H1 (cell line): ENCODE data around the gene GRID2. TPM values are rescaled to one million over a fixed set of nuclear protein-coding genes. Genes with fewer than 3 reads are reported as not detected.

Source experiments
- CTCF ChIA-PET: fragments of 300-600 bp; sonication (Branson Sonifier 250); formaldehyde crosslinking; loops from one replicate; lab custom pipeline; 2021; ENCODE audit not compliant: partially characterized antibody; lab: Charles Lee
- POLR2A ChIA-PET: fragments of 300-600 bp; sonication (Branson Sonifier 250); formaldehyde crosslinking; loops from one replicate; lab custom pipeline; 2021; ENCODE audit warnings: inconsistent platforms; ENCODE audit not compliant: partially characterized antibody; lab: Charles Lee
- DNase-seq, 2 experiments: peaks; one replicate each; pipeline versions ENCODE4 v3.0.0 to v3.0.0-alpha.2; 2010 to 2022; ENCODE audit warnings: low spot score in 2 of 2, low read depth in 1 of 2, mixed read lengths in 1 of 2
- FAIRE-seq: peaks from 2 replicates; lab custom pipeline; 2011; peaks lifted over from hg19 to GRCh38; lab: Jason Lieb, UNC
- H2AFZ ChIP-seq: 2 replicates; pipeline ENCODE4 v1.8.1; 2012; ENCODE audit warnings: low read length, inconsistent platforms
- H2AK5ac ChIP-seq: 2 replicates; pipeline ENCODE4 v1.6.1; 2013; ENCODE audit warnings: low read depth, low read length
- H2BK120ac ChIP-seq: replicated peaks from 2 replicates; pipeline ENCODE3; 2013; ENCODE audit warnings: low read depth, low read length, inconsistent platforms
- H2BK12ac ChIP-seq: 2 replicates; pipeline ENCODE4 v1.6.1; 2013; ENCODE audit warnings: low read depth, low read length
- H2BK15ac ChIP-seq: 2 replicates; pipeline ENCODE4 v1.6.1; 2013; ENCODE audit warnings: low read length
- H2BK20ac ChIP-seq: 2 replicates; pipeline ENCODE4 v1.6.1; 2013; ENCODE audit warnings: low read length
- H2BK5ac ChIP-seq: 2 replicates; pipeline ENCODE4 v1.6.1; 2013; ENCODE audit warnings: low read depth, low read length
- H3K14ac ChIP-seq: 2 replicates; pipeline ENCODE4 v1.6.1; 2013; ENCODE audit warnings: inconsistent platforms; ENCODE audit not compliant: insufficient read length
- H3K18ac ChIP-seq: 2 replicates; pipeline ENCODE4 v1.6.1; 2013; ENCODE audit warnings: low read length; ENCODE audit errors: extremely low read depth
- H3K23ac ChIP-seq: 2 replicates; pipeline ENCODE4 v1.6.1; 2013; ENCODE audit warnings: inconsistent platforms; ENCODE audit not compliant: insufficient read length
- H3K23me2 ChIP-seq: 2 replicates; pipeline ENCODE4 v1.6.1; 2013; ENCODE audit warnings: low read depth, low read length
- H3K27ac ChIP-seq: 2 replicates; pipeline ENCODE4 v1.6.1; 2011; ENCODE audit warnings: low read depth, low read length, inconsistent platforms
- H3K27me3 ChIP-seq, 4 experiments: replicated peaks in 1 of 4; 1 replicate in 1 of 4; 2 replicates in 3 of 4; pipeline versions ENCODE4 v1.6.1 to v1.8.1; 2011 to 2013; ENCODE audit warnings: low read length in 3 of 4, mild to moderate bottlenecking in 3 of 4, inconsistent platforms in 2 of 4, mixed read lengths in 2 of 4, moderate library complexity in 1 of 4; ENCODE audit not compliant: control insufficient read depth in 3 of 4, insufficient read depth in 3 of 4; ENCODE audit errors: extremely low read depth in 1 of 4
- H3K36me3 ChIP-seq, 4 experiments: 2 replicates each; pipeline versions ENCODE4 v1.6.1 to v1.8.1; 2011 to 2013; ENCODE audit warnings: mild to moderate bottlenecking in 4 of 4, low read length in 3 of 4, moderate library complexity in 2 of 4, control low read depth in 1 of 4, inconsistent platforms in 1 of 4; ENCODE audit not compliant: insufficient read depth in 4 of 4, control insufficient read depth in 2 of 4
- H3K4ac ChIP-seq: replicated peaks from 2 replicates; pipeline ENCODE3; 2013; ENCODE audit warnings: low read length, low read depth, mixed read lengths, inconsistent platforms; ENCODE audit not compliant: insufficient read length
- H3K4me1 ChIP-seq, 4 experiments: replicated peaks in 1 of 4; 1 replicate in 1 of 4; 2 replicates in 3 of 4; pipeline versions ENCODE4 v1.6.1 to v1.8.1; 2011 to 2013; ENCODE audit warnings: low read length in 3 of 4, inconsistent platforms in 2 of 4, mixed read lengths in 1 of 4; ENCODE audit not compliant: insufficient read depth in 4 of 4, control insufficient read depth in 3 of 4
- H3K4me2 ChIP-seq, 2 experiments: 2 replicates each; pipeline versions ENCODE4 v1.6.1 to v1.8.1; 2011 to 2013; ENCODE audit warnings: low read depth in 2 of 2, low read length in 2 of 2, control low read depth in 1 of 2, inconsistent platforms in 1 of 2, mild to moderate bottlenecking in 1 of 2; ENCODE audit not compliant: insufficient read depth in 1 of 2
- H3K4me3 ChIP-seq, 4 experiments: fragments of 200-600, 300-600 bp in 1 of 4; sonication (generic), shearing (Covaris generic), sonication (Bioruptor Twin) in 1 of 4; 2 replicates each; pipeline versions ENCODE4 v1.5.1 to v1.8.1; 2011 to 2016; ENCODE audit warnings: low read length in 4 of 4, low read depth in 3 of 4, control low read depth in 2 of 4, inconsistent platforms in 2 of 4, mild to moderate bottlenecking in 2 of 4, mixed read lengths in 1 of 4, moderate library complexity in 1 of 4; ENCODE audit not compliant: insufficient read depth in 2 of 4; ENCODE audit errors: extremely low read depth in 1 of 4
- H3K56ac ChIP-seq: replicated peaks from 2 replicates; pipeline ENCODE3; 2013; ENCODE audit warnings: low read depth, mild to moderate bottlenecking, mixed read lengths, low read length, inconsistent platforms; ENCODE audit not compliant: insufficient read length
- H3K79me1 ChIP-seq: 2 replicates; pipeline ENCODE4 v1.6.1; 2013; ENCODE audit warnings: low read depth, low read length, control low read depth
- H3K79me2 ChIP-seq, 2 experiments: 2 replicates each; pipeline versions ENCODE4 v1.6.1 to v1.8.1; 2012 to 2013; ENCODE audit warnings: low read length in 2 of 2, mild to moderate bottlenecking in 2 of 2, inconsistent platforms in 1 of 2; ENCODE audit not compliant: insufficient read depth in 2 of 2, control insufficient read depth in 1 of 2
- H3K9ac ChIP-seq, 4 experiments: replicated peaks in 1 of 4; 1 replicate in 1 of 4; 2 replicates in 3 of 4; pipeline versions ENCODE4 v1.6.1 to v1.8.1; 2011 to 2013; ENCODE audit warnings: low read depth in 3 of 4, low read length in 3 of 4, control low read depth in 2 of 4, mild to moderate bottlenecking in 2 of 4, moderate library complexity in 2 of 4, inconsistent platforms in 1 of 4; ENCODE audit errors: extremely low read depth in 1 of 4
- H3K9me3 ChIP-seq, 2 experiments: 2 replicates each; pipeline versions ENCODE4 v1.6.1 to v1.8.1; 2012 to 2013; ENCODE audit warnings: mild to moderate bottlenecking in 2 of 2, moderate library complexity in 2 of 2, control low read depth in 1 of 2, inconsistent platforms in 1 of 2, low read depth in 1 of 2, low read length in 1 of 2, mixed read lengths in 1 of 2; ENCODE audit not compliant: insufficient read depth in 2 of 2
- H4K20me1 ChIP-seq, 2 experiments: replicated peaks in 1 of 2; 2 replicates each; pipeline versions ENCODE3 to v1.8.1; 2011 to 2013; ENCODE audit warnings: inconsistent platforms in 2 of 2, low read length in 2 of 2, mild to moderate bottlenecking in 1 of 2; ENCODE audit not compliant: insufficient read depth in 2 of 2, control insufficient read depth in 1 of 2
- H4K5ac ChIP-seq: 2 replicates; pipeline ENCODE4 v1.6.1; 2013; ENCODE audit warnings: low read length, low read depth, mixed read lengths, inconsistent platforms; ENCODE audit not compliant: insufficient read length
- H4K8ac ChIP-seq: 2 replicates; pipeline ENCODE4 v1.8.0; 2013; ENCODE audit warnings: mild to moderate bottlenecking, moderate library complexity, low read length, inconsistent platforms; ENCODE audit not compliant: insufficient read depth; ENCODE audit errors: extremely low read depth
- H4K91ac ChIP-seq: replicated peaks from 2 replicates; pipeline ENCODE3; 2013; ENCODE audit warnings: low read length, mixed read lengths, inconsistent platforms; ENCODE audit not compliant: insufficient read length
- CEBPB ChIP-seq: IDR thresholded peaks from 2 replicates; pipeline ENCODE4 v1.6.1; 2012; ENCODE audit warnings: low read depth, low read length
- GTF2F1 ChIP-seq: IDR thresholded peaks from 2 replicates; pipeline ENCODE4 v1.6.1; 2012; ENCODE audit warnings: low read depth, low read length, improper control_type of control experiment, borderline replicate concordance
- NANOG ChIP-seq: IDR thresholded peaks from 2 replicates; pipeline ENCODE4 v1.6.1; 2011; ENCODE audit warnings: low read length, low read depth, mild to moderate bottlenecking, inconsistent platforms; ENCODE audit not compliant: insufficient read depth, poor library complexity, severe bottlenecking
- SIN3A ChIP-seq, 2 experiments: IDR thresholded peaks in 1 of 2; conservative IDR thresholded peaks in 1 of 2; 2 replicates each; pipeline ENCODE4 v1.6.1; 2011 to 2012; ENCODE audit warnings: low read length in 2 of 2, improper control_type of control experiment in 1 of 2, low read depth in 1 of 2, mild to moderate bottlenecking in 1 of 2
- TEAD4 ChIP-seq: IDR thresholded peaks from 2 replicates; pipeline ENCODE4 v1.6.1; 2012; ENCODE audit warnings: low read depth, low read length, inconsistent platforms, mixed read lengths
- YY1 ChIP-seq: IDR thresholded peaks from 2 replicates; pipeline ENCODE4 v1.6.1; 2011; ENCODE audit warnings: low read depth, mild to moderate bottlenecking, low read length
- WGBS, 2 experiments: shearing (Covaris generic) in 1 of 2; methylation state at CpG; one replicate each; pipeline versions ENCODE4 v1.1.6 to v1.1.7; 2013 to 2015; ENCODE audit warnings: low lambda C conversion rate in 2 of 2, mixed read lengths in 2 of 2, inconsistent platforms in 1 of 2, low coverage in 1 of 2, missing lambda C conversion rate in 1 of 2; ENCODE audit not compliant: insufficient replicate concordance in 2 of 2, insufficient coverage in 1 of 2, insufficient read length in 1 of 2; ENCODE audit errors: extremely low coverage in 1 of 2, missing lambda C conversion rate in 1 of 2; 5-methylcytosine and 5-hydroxymethylcytosine counted together
- polyA plus RNA-seq, 7 experiments: library from polyadenylated mRNA; depleted of rRNA in 3 of 7; stranded (reverse) in 5 of 7; unstranded in 2 of 7; fragments of >200 nt in 5 of 7; fragments of 200-250 nt in 2 of 7; gene quantifications; 1 replicate in 5 of 7; 2 replicates in 1 of 7; 4 replicates in 1 of 7; pipeline versions ENCODE4 v1.2.1 to v1.2.3, GENCODE V29; 2011 to 2013; ENCODE audit warnings: missing spikeins in 2 of 7, mixed read lengths in 2 of 7
- total RNA-seq: library from RNA; stranded (reverse); fragmentation: NEBNext Ultra II Directional; extraction: Animal tissue kit (Norgen Biotek cat#: 25700); gene quantifications from 2 replicates; pipeline ENCODE4 v1.2.1, GENCODE V29; 2021

GRID2 gene
- total and polyA plus RNA-seq, 2 of the 8 experiments (the other 6 are each of a cell fraction or from before 2014, with no cell fraction given), result 31.1 to 81.9 TPM

- ChIA-PET CTCF (no interaction called here), POLR2A (interaction anchor here (1.1 to 1.4 kb wide), 2 partner anchors 9 to 10 kb away, joined by 4 to 5 read pairs; no protein-coding TSS in a partner anchor)
- H2BK12ac ChIP-seq, result no peak overlapping the region
- H2BK120ac ChIP-seq, result no peak overlapping the region
- no peak overlapping the region for H3K23ac ChIP-seq
- H3K4ac ChIP-seq, result no peak overlapping the region
- peak overlapping the region; percentile 29 to 45; a peak in 3 of 4 replicates for H3K4me2 ChIP-seq
- H3K36me3 ChIP-seq, result peaks cover 0 to 11% (median 1%) of the 10 kb centered on the region in 4 experiments; a peak in 2 of 8 replicates
- no peak overlapping the region for H2AFZ ChIP-seq
- FAIRE-seq (peak; percentile 94), DNase-seq (peak in 1 of 2 experiments; percentile 15)
- no peak overlapping the region for H3K56ac ChIP-seq
- H3K27me3 ChIP-seq, result no peaks in the 10 kb centered on the region
- no peak overlapping the region for H3K18ac ChIP-seq
- no peak overlapping the region; the same call in 1 of the 2 replicates for H3K27ac ChIP-seq
- H4K8ac ChIP-seq, result no peak overlapping the region
- H3K4me3 ChIP-seq, result no peak overlapping the region; a peak in 1 of 8 replicates
- H2BK15ac ChIP-seq, result no peak overlapping the region
- 51 to 100% methylated on average over 1 to 10 of the region's 10 CpGs for WGBS, 2 experiments
- no peak overlapping the region for H3K14ac ChIP-seq
- 0 out of 2 replicates have a peak overlapping the region, but pooled peaks have one; percentile 7 for H2BK5ac ChIP-seq
- H3K4me1 ChIP-seq, result peaks cover 0 to 6% (median 1%) of the 10 kb centered on the region in 4 experiments; a peak in 2 of 7 replicates
- H2AK5ac ChIP-seq, result no peak overlapping the region
- H4K91ac ChIP-seq, result no peak overlapping the region
- H3K9me3 ChIP-seq, result no peaks in the 10 kb centered on the region
- H3K9ac ChIP-seq, result no peak overlapping the region
- no peaks in the 10 kb centered on the region for H4K20me1 ChIP-seq
- H3K79me2 ChIP-seq, result no peaks in the 10 kb centered on the region
- no peak overlapping the region for H4K5ac ChIP-seq
- H3K79me1 ChIP-seq, result no peaks in the 10 kb centered on the region
- no peaks in the 10 kb centered on the region for H3K23me2 ChIP-seq
- H2BK20ac ChIP-seq, result no peak overlapping the region
- TF ChIP-seq CEBPB, result peak; percentile 47; the same call in 1 of the 2 replicates
- TF ChIP-seq YY1, result peak; percentile 44; the same call in 1 of the 2 replicates
- TF ChIP-seq NANOG, result no peak
- TF ChIP-seq TEAD4, result peak; percentile 82
- TF ChIP-seq GTF2F1, result no peak
- 0 out of 4 replicates have a peak, but pooled peaks of 1 of the 2 experiments have one; percentile 21 for TF ChIP-seq SIN3A (conservative IDR thresholded peaks at IDR 0.05 in 1 of 2, IDR thresholded peaks at IDR 0.05 in 1 of 2; ENCODE audit: low read depth in 1 of 2, low read length in 2 of 2)
Observed at GRCh38 chr4:93084599-93085305, 781.0 kb downstream of the GRID2 start.
